Sigmoid colon (tissue), 7 donors: ENCODE data around the gene MPP1. TPM values are rescaled to one million over a fixed set of nuclear protein-coding genes. Genes with fewer than 3 reads are reported as not detected.

ENCODE experiments used
- DNase-seq: peaks from one replicate; pipeline ENCODE4 v3.0.0-alpha.2; 2019
- H3K27ac ChIP-seq, 4 donors: fragments of 200-600 bp; sonication (generic); one replicate each; pipeline ENCODE4 v1.5.1; 2016 to 2019; ENCODE audit warnings: mild to moderate bottlenecking in 1 of 4
- H3K27me3 ChIP-seq, 3 donors: fragments of 200-600 bp; sonication (generic); one replicate each; pipeline ENCODE4 v1.5.1; 2019; ENCODE audit warnings: mild to moderate bottlenecking in 1 of 3
- H3K36me3 ChIP-seq, 4 donors: fragments of 200-600 bp; sonication (generic); one replicate each; pipeline ENCODE4 v1.5.1; 2016 to 2019
- H3K4me1 ChIP-seq, 4 donors: fragments of 200-600 bp; sonication (generic); one replicate each; pipeline ENCODE4 v1.5.1; 2017 to 2019
- H3K4me3 ChIP-seq, 4 donors: fragments of 200-600 bp; sonication (generic); one replicate each; pipeline ENCODE4 v1.5.1; 2017 to 2019; ENCODE audit warnings: mild to moderate bottlenecking in 2 of 4, moderate library complexity in 1 of 4
- H3K9me3 ChIP-seq, 4 donors: fragments of 200-600 bp in 3 of 4; sonication (generic) in 3 of 4; one replicate each; pipeline versions ENCODE4 v1.5.1 to v1.6.1; 2013 to 2019
- CTCF ChIP-seq, 4 experiments: fragments of 450-650 bp in 3 of 4; fragments of 200-600 bp in 1 of 4; IDR thresholded peaks; one replicate each; pipeline ENCODE4 v1.5.1; 2016 to 2019; ENCODE audit warnings: antibody characterized with exemption in 4 of 4, mild to moderate bottlenecking in 3 of 4, moderate library complexity in 2 of 4
- EP300 ChIP-seq, 4 donors: sonication (generic); formaldehyde crosslinking; IDR thresholded peaks; one replicate each; pipeline ENCODE4 v1.6.1; 2017; ENCODE audit warnings: antibody characterized with exemption in 4 of 4
- POLR2A ChIP-seq, 2 donors: fragments of 450-650 bp; IDR thresholded peaks; one replicate each; pipeline ENCODE4 v1.6.1; 2016; ENCODE audit warnings: antibody characterized with exemption in 2 of 2, mild to moderate bottlenecking in 2 of 2, moderate library complexity in 2 of 2
- POLR2AphosphoS5 ChIP-seq, 4 donors: sonication (generic); formaldehyde crosslinking; IDR thresholded peaks; one replicate each; pipeline ENCODE4 v1.6.1; 2017; ENCODE audit warnings: antibody characterized with exemption in 4 of 4
- WGBS, 2 donors: extraction: QIAGEN DNeasy Blood & Tissue Kit; methylation state at CpG; one replicate each; pipeline ENCODE4 v1.1.7; 2013; 5-methylcytosine and 5-hydroxymethylcytosine counted together
- intact Hi-C: fragments of 100-400 bp; cut with DNase I; formaldehyde crosslinking; loops from one replicate; pipeline ENCODE4 v1.15.1; 2023
- polyA plus RNA-seq, 3 donors: library from polyadenylated mRNA; stranded (reverse); fragments of 200-250 nt; gene quantifications; one replicate each; pipeline ENCODE4 v1.2.3, GENCODE V29; 2013
- total RNA-seq, 4 donors: library from RNA; depleted of rRNA; stranded (reverse); fragments of >200 nt; gene quantifications; one replicate each; pipeline ENCODE4 v1.1.0, GENCODE V29; 2016
- donor health status: healthy with polysubstance abuse.
- donor health status: Bipolar disorder and iron deficiency.
- donor health status: healthy.

The MPP1 gene
- total and polyA plus RNA-seq, 7 donors: 16.4 to 36.7 (median 27.2) TPM

- Histone ChIP-seq H3K4me3 (peak within 1 kb of the TSS; percentile 40 to 69 (median 62)), H3K27me3 (no peaks in the 10 kb centered on the region), H3K27ac (peak within 1 kb of the TSS; percentile 74 to 83 (median 76)), H3K9me3 (no peaks in the 10 kb centered on the region), H3K4me1 (peaks cover 0 to 14% (median 7%) of the 10 kb centered on the region in 4 donors), H3K36me3 (peaks cover 0 to 23% (median 0%) of the 10 kb centered on the region in 4 donors)
- TF ChIP-seq POLR2AphosphoS5 (IDR thresholded peaks at IDR 0.05) (peak; percentile 35 to 67 (median 56)), EP300 (IDR thresholded peaks at IDR 0.05) (no peak)
- intact Hi-C loops: loop anchor here (5.0 kb wide), 1 partner anchor 40 kb away; no protein-coding TSS in a partner anchor
- DNase-seq: peak; percentile 97
- 1% methylated on average over 84 of the region's 84 CpGs for WGBS, 2 donors
Measured at GRCh38 chrX:154762537-154763296, 42.6 kb downstream of the MPP1 start, which contains the start of gene DKC1. Gene DKC1 (plus strand): TSS chrX:154762864. CDS start chrX:154762966, 102 bp downstream.

- 2 to 3% methylated on average over 11 of the region's 11 CpGs for WGBS, 2 donors
- Histone ChIP-seq H3K27ac (peak overlapping the region; percentile 70 to 83 (median 76)), H3K4me3 (peak overlapping the region; percentile 23 to 69 (median 62)), H3K4me1 (peaks cover 0 to 14% (median 7%) of the 10 kb centered on the region in 4 donors), H3K27me3 (no peaks in the 10 kb centered on the region), H3K36me3 (peaks cover 0 to 16% (median 0%) of the 10 kb centered on the region in 4 donors), H3K9me3 (no peaks in the 10 kb centered on the region)
- intact Hi-C loops: loop anchor here (5.0 kb wide), 1 partner anchor 40 kb away; no protein-coding TSS in a partner anchor
- TF ChIP-seq POLR2A (IDR thresholded peaks at IDR 0.05) (no peak), POLR2AphosphoS5 (IDR thresholded peaks at IDR 0.05) (no peak), CTCF (IDR thresholded peaks at IDR 0.05) (no peak), EP300 (IDR thresholded peaks at IDR 0.05) (no peak)
- DNase-seq: no peak
Measured at GRCh38 chrX:154761977-154762536, 43.2 kb downstream of the MPP1 start.

DNA sequence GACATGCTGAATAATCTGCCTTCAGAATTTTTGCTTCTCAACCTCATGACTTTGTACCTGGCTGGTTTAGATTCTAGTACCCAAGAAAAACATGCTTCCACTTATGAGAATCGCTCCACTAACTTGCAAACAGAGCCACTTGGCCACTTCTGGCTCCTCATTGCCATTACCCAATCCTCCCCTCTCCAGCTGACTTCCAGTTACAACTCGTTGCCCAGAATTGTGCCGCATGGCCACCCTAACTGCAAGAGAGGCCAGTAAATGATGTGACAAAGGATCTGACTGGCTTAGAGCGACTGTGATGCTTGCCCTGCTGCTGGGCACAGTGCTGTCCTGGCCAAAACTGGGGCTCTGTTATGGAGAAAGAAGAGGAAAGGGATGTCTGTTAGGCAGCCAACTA, 46.6 kb downstream of the MPP1 start:
- Histone ChIP-seq H3K36me3 (no peaks in the 10 kb centered on the region), H3K27ac (no peak overlapping the region), H3K4me3 (no peak overlapping the region), H3K4me1 (peaks cover 0 to 8% (median 3%) of the 10 kb centered on the region in 4 donors), H3K9me3 (no peaks in the 10 kb centered on the region), H3K27me3 (no peaks in the 10 kb centered on the region)
- DNase-seq: no peak
- intact Hi-C loops: no loop called here
- TF ChIP-seq CTCF (IDR thresholded peaks at IDR 0.05) (no peak), POLR2A (IDR thresholded peaks at IDR 0.05) (no peak), EP300 (IDR thresholded peaks at IDR 0.05) (no peak), POLR2AphosphoS5 (IDR thresholded peaks at IDR 0.05) (no peak)
- 93 to 94% methylated on average over 4 of the region's 4 CpGs for WGBS, 2 donors

DNA sequence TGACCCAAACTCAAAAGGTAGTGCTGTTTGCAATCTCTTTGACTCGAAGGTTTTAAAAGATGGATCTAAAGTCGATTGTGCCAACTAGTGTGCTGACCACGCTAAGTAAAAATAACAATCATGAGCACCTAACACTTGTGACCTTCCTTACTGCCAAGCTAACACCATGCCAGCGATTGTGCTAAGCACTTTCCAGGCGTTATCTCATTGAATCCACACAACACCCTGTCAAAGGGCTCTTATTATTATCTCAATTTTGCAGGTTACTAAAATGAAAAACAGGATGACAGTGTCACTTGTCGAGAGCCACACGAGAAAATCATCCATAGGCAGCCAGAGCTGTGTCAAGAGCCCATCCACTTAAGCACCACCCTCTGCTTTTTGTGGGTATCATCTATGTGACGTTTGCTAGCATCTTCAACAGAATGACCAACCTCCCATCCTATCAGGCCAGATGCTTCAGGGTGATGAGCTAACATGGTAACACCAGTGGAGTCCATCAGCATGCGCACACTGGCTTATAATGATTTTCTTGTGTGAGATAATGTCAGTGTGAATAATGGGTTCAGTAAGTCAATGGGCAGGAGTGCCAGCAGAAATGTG, 53.5 kb downstream of the MPP1 start:
- intact Hi-C loops: no loop called here
- TF ChIP-seq EP300 (IDR thresholded peaks at IDR 0.05) (no peak), POLR2A (IDR thresholded peaks at IDR 0.05) (no peak), CTCF (IDR thresholded peaks at IDR 0.05) (no peak), POLR2AphosphoS5 (IDR thresholded peaks at IDR 0.05) (no peak)
- Histone ChIP-seq H3K27ac (peak overlapping the region in 1 of 4 donors; percentile 76), H3K9me3 (no peaks in the 10 kb centered on the region), H3K4me1 (peaks cover 0 to 14% (median 0%) of the 10 kb centered on the region in 4 donors), H3K27me3 (no peaks in the 10 kb centered on the region), H3K4me3 (peak overlapping the region in 1 of 4 donors; percentile 56), H3K36me3 (no peaks in the 10 kb centered on the region)
- no peak for DNase-seq
- WGBS, 2 donors: 59 to 61% methylated on average over 9 of the region's 9 CpGs
